Adipocyte (in vitro differentiated cells): ENCODE data around the gene APC2.

ENCODE experiments used
- DNase-seq: peaks from one replicate; pipeline ENCODE4 v3.0.0-alpha.2; 2015; ENCODE audit warnings: low read depth
- H3K27me3 ChIP-seq: replicated peaks from 2 replicates; pipeline ENCODE4 v1.7.0; 2013; ENCODE audit warnings: mild to moderate bottlenecking, low read length, moderate library complexity; ENCODE audit not compliant: control insufficient read depth, insufficient read depth
- H3K36me3 ChIP-seq: 2 replicates; pipeline ENCODE4 v1.7.0; 2013; ENCODE audit warnings: low read length, mild to moderate bottlenecking, moderate library complexity; ENCODE audit not compliant: control insufficient read depth, insufficient read depth, severe bottlenecking
- H3K4me1 ChIP-seq: 2 replicates; pipeline ENCODE4 v1.7.0; 2013; ENCODE audit warnings: mild to moderate bottlenecking, low read length, moderate library complexity; ENCODE audit not compliant: control insufficient read depth, insufficient read depth
- H3K4me3 ChIP-seq: 2 replicates; pipeline ENCODE4 v1.7.0; 2013; ENCODE audit warnings: mild to moderate bottlenecking, low read length, moderate library complexity
- H3K9ac ChIP-seq: 2 replicates; pipeline ENCODE4 v1.7.0; 2013; ENCODE audit warnings: mild to moderate bottlenecking, low read length, moderate library complexity
- H3K9me3 ChIP-seq: 2 replicates; pipeline ENCODE4 v1.7.0; 2013; ENCODE audit warnings: mild to moderate bottlenecking, low read length, moderate library complexity; ENCODE audit not compliant: control insufficient read depth

Gene APC2

DNA sequence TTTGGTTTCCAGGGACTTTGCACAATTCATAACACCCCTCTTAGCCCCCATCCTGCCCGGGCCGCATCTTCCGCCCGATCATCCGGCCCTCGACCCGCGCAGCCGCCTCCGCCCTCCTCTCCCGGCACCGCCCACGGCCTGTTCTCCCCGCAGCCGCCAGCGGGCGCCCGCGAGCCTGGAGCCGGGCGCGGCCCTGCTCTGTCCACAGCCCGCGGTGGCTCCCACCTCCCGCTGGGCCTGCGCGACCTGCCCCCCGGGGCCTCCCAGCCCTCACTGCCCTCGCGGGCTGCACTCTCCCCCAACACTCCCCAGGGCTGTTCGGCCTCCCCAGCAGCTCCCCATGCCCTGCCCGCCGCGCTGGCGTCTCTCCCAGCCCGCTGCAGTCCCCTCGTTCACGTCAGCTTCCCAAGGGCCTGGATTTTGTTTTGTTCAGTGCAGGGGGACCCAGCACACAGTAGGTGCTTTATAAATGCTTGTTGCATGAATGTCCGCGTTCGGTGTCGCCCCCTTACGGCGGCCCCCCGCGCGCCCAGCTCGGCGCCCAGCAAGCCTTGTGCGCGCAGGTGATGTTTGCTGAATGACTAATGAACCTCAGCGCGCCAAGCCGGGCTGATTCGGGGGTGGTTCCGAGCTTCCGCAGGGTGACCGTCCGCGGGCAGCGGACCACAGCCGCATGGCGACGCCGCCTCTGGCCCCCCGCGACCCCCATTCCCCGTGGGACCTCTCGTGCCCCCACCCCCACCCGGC, 4.6 kb upstream of the APC2 start:
- H3K4me3 ChIP-seq, result peak overlapping the region; percentile 44
- H3K27me3 ChIP-seq, result peaks cover 22% of the 10 kb centered on the region

DNA sequence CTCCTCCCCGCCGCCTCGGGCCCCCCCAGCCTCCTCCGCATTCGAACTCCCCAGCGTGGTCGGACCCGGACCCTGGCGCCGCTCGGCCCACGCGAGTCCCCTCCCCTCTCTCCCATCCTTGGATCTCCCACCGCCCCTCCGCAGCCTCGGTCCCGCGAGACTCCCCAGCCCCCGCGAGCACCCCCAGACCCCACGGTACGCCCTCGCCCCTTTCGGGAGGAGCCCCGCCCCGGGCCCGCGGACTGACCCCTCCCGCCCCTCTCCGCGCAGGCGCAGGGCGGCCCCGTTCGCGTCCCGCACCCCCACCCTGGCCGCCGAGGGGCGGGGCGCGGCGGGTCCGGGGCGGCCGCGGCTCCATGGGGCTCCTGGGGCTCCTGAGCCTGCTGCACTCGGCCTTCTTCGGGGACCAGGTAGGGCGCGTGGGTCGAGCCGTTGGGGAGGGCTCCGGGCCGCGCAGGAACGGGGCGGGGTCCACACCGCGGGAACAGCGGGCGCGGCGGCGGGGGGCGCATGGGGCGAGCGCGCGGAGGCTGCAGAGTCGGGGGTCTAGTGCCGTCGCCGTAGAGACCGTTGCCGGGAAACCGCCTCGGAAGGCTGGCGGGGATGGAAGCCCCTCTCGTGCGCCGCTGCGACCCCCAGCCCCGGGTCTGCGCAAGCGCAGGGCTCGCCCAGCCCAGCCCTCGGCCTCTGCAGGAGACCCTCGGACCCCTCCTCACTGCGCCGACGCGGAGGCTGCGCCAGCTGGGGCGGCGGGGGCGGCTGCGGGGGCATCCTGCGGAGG, 3.8 kb upstream of the APC2 start:
- Histone ChIP-seq H3K9ac (no peak overlapping the region), H3K4me1 (peaks cover 5% of the 10 kb centered on the region), H3K36me3 (peaks cover 21% of the 10 kb centered on the region), H3K27me3 (peaks cover 29% of the 10 kb centered on the region), H3K9me3 (no peaks in the 10 kb centered on the region), H3K4me3 (no peak overlapping the region)
- DNase-seq, result peak; percentile 81

More for the DNA sequence above, 4.6 kb upstream of the APC2 start:
- Histone ChIP-seq H3K4me1 (peaks cover 11% of the 10 kb centered on the region), H3K36me3 (peaks cover 28% of the 10 kb centered on the region), H3K9me3 (no peaks in the 10 kb centered on the region), H3K9ac (no peak overlapping the region)
- DNase-seq, result peak; percentile 88

DNA sequence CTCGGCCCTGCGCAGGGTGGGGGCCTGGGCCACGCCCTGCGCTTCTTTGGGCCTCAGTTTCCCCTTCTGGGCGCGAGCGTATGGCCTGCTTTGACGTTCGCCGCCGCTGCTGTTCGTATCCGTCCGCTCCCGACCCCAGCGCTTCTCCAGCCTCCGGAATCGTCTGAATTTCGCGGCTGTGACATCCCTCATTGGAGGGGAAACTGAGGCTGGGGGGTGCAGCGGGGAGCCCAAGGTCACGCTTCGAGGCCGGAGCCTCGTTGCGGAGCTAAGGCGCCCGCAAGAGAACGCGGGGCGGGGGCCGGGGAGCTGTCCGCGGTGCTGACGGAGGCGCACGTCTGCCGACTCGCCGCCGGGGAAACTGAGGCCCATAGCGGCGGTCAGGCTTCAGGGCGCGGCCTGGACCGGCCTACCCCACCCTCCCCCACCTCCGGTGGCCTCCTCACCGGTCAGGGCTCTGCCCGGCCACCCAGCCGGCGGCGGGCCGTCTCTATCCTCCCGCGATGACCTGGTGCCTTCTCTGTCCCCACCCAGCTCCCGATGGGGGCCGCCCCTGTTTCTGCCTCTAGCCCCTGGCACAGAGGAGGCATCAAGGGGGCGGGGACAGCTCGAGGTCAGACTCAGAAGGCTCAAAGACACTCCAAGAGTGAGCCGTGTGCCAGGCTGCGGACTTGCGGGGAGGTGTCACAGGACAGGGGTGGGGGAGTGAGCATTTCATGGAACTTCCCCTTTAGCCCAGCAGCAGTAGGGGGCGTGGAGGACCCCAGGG, 3.0 kb upstream of the APC2 start:
- peak; percentile 51 for DNase-seq
- H3K4me1 ChIP-seq, result peaks cover 4% of the 10 kb centered on the region
- no peaks in the 10 kb centered on the region for H3K9me3 ChIP-seq
- peaks cover 13% of the 10 kb centered on the region for H3K36me3 ChIP-seq
- H3K27me3 ChIP-seq, result peaks cover 34% of the 10 kb centered on the region
- no peak overlapping the region for H3K9ac ChIP-seq
- H3K4me3 ChIP-seq, result no peak overlapping the region

DNA sequence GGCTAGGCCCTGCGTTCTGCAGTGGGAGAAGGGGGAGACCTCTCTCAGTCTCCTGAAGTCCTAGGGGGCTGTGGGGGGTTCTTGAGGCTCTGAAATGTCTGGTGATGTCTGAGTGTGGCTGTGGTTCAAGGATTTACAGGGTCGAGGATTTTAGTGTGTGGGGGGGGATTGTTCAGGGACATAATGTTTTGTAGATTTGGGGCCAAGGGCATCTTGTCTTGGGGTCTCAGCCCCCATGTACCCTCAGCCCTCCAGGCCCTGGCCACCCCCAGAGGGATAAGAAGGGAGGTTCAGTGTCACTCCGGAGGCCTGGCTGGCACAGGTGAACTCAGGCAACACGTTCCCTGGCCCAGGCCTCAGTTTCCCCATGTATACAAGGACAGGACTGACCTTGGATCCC, 2.4 kb upstream of the APC2 start:
- no peak for DNase-seq
- H3K4me3 ChIP-seq, result no peak overlapping the region
- peaks cover 7% of the 10 kb centered on the region for H3K36me3 ChIP-seq
- peaks cover 4% of the 10 kb centered on the region for H3K4me1 ChIP-seq
- H3K27me3 ChIP-seq, result peaks cover 39% of the 10 kb centered on the region
- no peaks in the 10 kb centered on the region for H3K9me3 ChIP-seq
- H3K9ac ChIP-seq, result no peak overlapping the region

DNA sequence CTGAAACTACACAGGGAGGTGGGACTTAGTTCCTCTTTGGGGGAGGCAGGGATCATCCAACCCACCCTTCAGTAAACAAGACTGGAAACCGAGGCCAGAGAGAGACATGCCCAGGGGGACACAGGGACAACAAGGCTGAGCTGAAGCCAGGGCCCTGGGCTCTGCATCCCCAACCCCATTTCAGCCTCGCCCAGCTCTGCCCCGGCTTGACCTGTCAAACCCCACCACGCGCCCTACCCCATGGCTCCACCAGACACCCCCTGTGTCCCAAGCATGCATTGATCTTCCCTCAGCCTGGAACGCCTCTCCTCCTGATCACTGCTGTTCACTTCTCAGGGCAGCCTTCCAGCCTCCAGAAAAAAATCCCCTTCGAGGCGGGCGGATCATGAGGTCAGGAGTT, 2.0 kb upstream of the APC2 start:
- H3K9ac ChIP-seq, result no peak overlapping the region
- peaks cover 4% of the 10 kb centered on the region for H3K4me1 ChIP-seq
- H3K9me3 ChIP-seq, result no peaks in the 10 kb centered on the region
- H3K36me3 ChIP-seq, result peaks cover 2% of the 10 kb centered on the region
- no peak overlapping the region for H3K4me3 ChIP-seq
- peaks cover 43% of the 10 kb centered on the region for H3K27me3 ChIP-seq
- DNase-seq, result no peak

DNA sequence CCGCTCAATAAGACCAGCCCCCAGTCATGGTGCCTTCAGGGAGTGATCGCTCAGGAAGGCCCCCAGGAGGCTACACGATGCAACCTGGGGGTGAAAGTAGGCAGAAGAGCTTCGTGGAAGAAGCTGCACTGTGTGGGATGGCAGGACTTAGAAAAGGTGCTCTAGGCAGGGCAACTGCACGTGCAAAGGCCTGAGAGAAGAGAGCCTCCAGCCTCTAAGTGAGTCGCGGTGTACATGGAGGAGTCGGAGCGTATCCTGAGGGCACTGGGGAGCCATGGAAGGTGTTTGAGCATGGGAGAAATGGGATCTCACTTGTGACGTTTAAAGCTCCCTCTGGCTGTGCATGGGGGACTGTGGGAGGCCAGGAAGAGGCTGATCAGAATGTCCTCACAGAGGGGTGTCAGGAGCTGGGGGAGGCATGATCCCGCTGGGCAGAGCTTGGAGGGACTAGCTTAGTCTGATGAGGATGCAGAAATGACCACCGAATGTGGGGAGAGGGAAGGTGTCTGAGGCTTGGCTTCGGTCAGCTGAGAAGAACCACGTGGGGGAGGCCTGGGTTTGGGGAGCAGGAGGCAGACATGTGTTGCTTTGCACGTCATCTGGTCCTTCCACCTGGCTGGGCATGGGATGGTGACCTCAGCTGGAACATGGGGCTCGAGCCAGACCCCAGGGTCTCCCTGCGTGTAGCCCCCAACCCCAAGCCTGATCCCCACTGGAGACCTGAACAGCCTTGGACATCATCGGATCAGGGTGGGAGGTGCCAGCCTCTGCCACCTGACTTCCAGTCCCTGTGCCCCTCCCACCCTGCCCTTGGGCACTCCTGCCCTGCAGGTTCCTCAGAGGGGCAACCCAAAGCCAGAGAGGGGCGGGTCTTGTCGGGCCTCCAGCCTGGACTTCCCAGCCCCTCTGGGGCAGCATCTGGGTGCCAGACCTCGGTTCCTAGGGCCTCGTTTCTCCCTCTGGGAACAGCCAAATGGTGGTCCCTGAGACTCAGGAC, 1.1 kb downstream of the APC2 start:
- DNase-seq, result no peak
- Histone ChIP-seq H3K4me1 (peaks cover 5% of the 10 kb centered on the region), H3K27me3 (peaks cover 46% of the 10 kb centered on the region), H3K9me3 (no peaks in the 10 kb centered on the region), H3K4me3 (no peak overlapping the region), H3K36me3 (no peaks in the 10 kb centered on the region), H3K9ac (no peak overlapping the region)

DNA sequence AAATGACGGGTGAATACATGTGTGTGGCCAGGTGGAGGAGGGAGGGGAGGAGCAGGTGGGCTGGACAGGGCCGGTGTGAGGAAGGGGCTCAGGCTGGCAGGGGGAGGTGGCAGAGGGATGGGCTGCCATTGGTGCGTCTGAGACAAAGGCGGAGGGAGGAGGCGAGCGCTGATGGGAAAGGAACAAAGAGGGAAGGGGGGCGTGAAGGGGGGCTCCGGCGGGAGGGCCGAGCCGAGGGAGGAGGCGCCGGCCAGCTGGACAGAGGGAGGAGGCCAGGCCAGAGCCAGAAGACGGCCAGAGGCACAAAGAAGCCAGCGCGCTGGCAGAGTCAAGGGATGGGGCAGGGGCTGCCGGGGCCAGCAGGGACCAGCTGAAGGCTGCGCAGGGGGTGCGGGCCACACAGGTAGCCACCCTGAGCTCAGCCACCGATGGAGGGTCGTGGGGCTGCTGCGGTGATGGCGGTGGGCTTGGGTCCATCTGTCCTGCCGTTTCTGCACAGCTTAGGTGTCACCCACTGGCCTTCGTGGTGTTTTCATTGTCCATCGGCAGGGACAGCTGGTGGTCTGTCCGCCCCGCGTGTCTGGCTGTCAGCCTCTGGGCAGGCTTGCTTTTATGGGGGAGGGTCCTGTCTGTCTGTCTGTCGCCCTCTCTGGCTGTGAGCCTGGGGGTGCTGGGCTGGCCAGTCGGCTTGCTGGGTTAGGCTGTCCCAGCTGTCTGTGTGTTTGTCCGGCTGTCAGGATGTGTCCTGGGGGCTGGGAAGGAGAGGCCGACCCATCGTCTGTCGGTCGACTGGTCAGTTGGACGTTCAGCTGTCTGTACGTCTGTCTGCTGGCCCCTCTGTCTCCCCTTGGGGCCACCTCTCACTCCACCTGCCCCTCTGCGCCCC, 2.2 kb downstream of the APC2 start:
- H3K4me3 ChIP-seq, result no peak overlapping the region
- H3K9me3 ChIP-seq, result no peaks in the 10 kb centered on the region
- DNase-seq, result no peak
- peaks cover 5% of the 10 kb centered on the region for H3K4me1 ChIP-seq
- peaks cover 42% of the 10 kb centered on the region for H3K27me3 ChIP-seq
- H3K9ac ChIP-seq, result no peak overlapping the region
- H3K36me3 ChIP-seq, result no peaks in the 10 kb centered on the region

DNA sequence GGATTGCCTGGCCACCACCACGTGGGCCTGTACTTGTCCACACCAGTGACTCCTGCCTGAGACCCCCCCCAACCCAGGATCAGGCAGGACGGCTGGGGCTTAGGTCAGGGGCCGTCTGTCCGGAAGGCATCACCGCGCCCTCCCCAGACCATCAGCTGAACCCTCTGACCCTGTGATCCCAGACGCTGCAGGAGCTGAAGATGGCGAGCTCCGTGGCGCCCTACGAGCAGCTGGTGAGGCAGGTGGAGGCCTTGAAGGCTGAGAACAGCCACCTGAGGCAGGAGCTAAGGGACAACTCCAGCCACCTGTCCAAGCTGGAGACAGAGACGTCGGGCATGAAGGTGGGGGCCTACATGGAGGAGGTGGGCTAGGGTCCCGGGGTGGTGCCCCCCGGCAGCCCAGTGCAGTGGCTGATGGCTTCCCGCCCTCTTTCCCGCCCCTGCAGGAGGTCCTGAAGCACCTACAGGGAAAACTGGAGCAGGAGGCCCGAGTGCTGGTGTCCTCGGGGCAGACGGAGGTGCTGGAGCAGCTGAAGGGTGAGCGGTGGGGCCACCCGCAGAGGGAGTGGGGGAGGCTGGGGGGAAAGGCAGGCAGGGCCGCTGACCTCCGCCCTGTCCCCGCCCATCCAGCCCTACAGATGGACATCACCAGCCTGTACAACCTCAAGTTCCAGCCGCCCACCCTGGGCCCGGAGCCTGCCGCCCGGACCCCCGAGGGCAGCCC, 3.0 kb downstream of the APC2 start:
- Histone ChIP-seq H3K4me1 (peaks cover 5% of the 10 kb centered on the region), H3K9me3 (no peaks in the 10 kb centered on the region), H3K27me3 (peaks cover 39% of the 10 kb centered on the region), H3K9ac (no peak overlapping the region), H3K36me3 (no peaks in the 10 kb centered on the region), H3K4me3 (no peak overlapping the region)
- no peak for DNase-seq

DNA sequence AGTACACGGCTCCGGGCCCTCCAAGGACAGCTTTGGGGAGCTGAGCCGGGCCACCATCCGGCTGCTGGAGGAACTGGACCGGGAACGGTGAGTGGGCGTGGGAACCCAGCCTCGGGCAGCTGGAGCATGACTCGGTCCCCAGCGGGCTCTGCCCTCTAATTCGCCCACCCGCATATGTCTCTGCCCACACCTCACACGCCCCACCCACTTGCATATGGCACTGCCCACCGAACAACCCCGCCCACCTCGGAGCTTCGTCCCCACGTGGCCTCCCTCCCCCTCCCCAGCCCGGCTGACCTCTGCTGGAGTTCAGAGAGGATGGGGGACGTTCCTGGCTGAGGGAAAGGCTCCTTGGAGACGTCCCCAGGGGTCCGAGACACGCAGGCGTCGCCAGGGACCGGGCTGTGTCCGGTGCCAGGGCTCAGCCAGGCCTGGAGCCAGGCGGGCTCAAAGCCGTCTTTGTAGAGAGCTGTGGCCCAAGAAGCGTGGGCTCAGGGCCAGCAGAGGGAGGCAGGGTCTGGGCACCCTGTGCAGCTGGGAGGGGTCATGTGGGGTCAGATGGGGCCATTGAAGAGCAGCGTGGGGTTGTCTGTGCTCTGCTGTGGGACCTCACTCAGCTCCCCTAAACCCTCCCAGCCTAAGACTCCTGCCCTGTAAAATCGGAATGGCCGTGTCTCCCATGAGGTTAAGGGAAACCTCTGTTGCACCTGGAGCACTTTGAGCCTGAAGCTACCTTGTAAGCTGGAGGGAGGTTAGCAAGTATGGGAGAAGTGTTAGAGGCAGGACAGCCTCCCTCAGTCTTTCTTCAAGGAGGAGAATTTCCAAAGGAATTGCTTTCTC, 3.8 kb downstream of the APC2 start:
- no peak overlapping the region for H3K9ac ChIP-seq
- H3K4me3 ChIP-seq, result no peak overlapping the region
- H3K4me1 ChIP-seq, result peaks cover 5% of the 10 kb centered on the region
- peaks cover 42% of the 10 kb centered on the region for H3K27me3 ChIP-seq
- H3K9me3 ChIP-seq, result no peaks in the 10 kb centered on the region
- DNase-seq, result no peak
- H3K36me3 ChIP-seq, result no peaks in the 10 kb centered on the region
